ENCODE results near the gene RGS19.

The RGS19 gene

DNA sequence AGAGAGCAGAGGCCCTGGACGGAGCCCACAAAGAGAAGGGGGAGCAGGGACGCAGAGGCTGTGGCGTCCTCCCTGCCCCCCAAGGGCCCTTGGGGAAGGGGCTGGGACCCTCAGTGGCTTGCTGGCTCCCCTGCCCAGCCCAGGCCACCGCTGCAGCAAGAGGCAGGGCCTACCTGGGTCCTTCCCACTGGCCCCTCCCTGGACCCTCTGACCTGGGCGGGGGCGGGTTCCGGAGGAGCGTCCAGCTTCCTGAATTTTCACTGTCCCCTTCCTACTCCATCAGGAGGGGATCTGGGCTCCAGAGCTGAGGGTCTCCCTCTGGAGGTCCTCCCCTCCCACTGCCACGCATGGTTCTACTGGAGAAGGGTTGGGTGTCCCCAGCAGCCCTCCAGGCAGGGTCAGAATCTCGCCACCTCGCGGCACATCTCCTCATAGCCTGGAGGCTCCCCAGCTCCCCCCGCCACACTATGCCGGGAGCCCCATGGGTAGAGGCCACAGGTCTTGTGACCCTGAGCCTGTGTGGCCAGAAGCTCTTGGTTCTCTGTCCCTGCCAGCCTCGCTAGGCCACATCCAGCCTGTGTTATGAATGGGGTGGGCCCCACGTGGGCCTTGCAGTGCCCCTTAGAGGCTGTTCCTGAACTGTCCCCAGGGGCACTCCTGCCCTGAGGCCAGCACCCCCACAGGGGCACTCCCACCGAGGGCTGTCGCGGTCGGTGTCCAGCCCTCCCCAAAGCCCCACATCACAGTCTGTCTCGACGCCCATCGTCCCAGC, 28.9 kb downstream of the RGS19 start:
- H3K4me3 ChIP-seq (ENCODE audit: low read depth, low read length): no peak overlapping the region

DNA sequence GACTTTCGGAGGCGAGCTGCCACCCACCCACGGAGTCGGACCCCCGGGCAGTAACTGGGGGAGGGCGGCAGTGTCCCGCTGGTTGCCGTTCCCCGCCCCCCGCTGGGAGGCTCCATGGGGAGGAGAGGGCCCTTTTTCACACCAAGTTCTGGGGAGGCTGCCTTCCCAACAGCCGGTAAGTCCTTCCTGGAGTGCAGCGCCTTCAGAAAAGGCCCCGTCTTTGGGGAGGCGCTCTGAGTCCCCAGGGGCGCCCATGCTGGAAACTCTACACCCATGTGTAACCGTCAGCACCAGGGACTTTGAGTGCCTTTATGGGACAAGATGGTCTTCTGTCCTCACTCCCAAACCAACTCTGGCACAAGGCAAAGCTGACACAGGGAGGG, 29.4 kb downstream of the RGS19 start:
- peak overlapping the region; percentile 1 for H3K4me3 ChIP-seq (ENCODE audit: low read depth, low read length)

GRCh38 chr20:64049060-64049877, 30.0 kb downstream of the RGS19 start, which contains the start of gene SOX18:
TSS of gene SOX18 (minus strand) at chr20:64049639. CDS start at chr20:64049516, 123 bp downstream.
- peak within 1 kb of the TSS; percentile 13 for H3K4me3 ChIP-seq (ENCODE audit: low read depth, low read length)

- H3K4me3 ChIP-seq (ENCODE audit: low read depth, low read length): peak overlapping the region; percentile 17
Measured at GRCh38 chr20:64048402-64049044, 30.8 kb downstream of the RGS19 start.

DNA sequence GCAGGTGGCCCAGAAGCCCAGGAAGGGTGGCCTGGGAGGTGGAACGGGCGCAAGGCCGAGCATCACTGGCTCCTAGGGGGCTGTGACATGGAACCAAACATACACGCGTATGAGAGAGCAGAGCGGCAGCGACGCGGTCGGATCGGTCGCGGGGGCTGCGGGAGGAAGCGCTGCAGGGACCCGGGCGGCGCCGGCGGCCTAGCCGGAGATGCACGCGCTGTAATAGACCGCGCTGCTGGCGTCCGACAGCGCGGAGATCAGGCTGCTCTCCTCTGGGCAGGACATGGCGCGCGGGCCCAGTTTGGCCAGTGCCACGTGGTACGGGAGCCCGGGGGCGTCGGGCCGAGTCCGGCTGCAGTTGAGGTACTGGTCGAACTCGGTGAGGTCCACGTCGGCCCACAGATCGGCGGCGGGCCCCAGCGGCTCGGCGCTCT, 31.3 kb downstream of the RGS19 start:
- peak overlapping the region; percentile 17 for H3K4me3 ChIP-seq (ENCODE audit: low read depth, low read length)

GRCh38 chr20:64047046-64047389, 32.3 kb downstream of the RGS19 start:
- no peak overlapping the region for H3K4me3 ChIP-seq (ENCODE audit: low read depth, low read length)

- H3K4me3 ChIP-seq (ENCODE audit: low read depth, low read length): no peak overlapping the region
Measured at GRCh38 chr20:64045346-64046011, 33.8 kb downstream of the RGS19 start.

DNA sequence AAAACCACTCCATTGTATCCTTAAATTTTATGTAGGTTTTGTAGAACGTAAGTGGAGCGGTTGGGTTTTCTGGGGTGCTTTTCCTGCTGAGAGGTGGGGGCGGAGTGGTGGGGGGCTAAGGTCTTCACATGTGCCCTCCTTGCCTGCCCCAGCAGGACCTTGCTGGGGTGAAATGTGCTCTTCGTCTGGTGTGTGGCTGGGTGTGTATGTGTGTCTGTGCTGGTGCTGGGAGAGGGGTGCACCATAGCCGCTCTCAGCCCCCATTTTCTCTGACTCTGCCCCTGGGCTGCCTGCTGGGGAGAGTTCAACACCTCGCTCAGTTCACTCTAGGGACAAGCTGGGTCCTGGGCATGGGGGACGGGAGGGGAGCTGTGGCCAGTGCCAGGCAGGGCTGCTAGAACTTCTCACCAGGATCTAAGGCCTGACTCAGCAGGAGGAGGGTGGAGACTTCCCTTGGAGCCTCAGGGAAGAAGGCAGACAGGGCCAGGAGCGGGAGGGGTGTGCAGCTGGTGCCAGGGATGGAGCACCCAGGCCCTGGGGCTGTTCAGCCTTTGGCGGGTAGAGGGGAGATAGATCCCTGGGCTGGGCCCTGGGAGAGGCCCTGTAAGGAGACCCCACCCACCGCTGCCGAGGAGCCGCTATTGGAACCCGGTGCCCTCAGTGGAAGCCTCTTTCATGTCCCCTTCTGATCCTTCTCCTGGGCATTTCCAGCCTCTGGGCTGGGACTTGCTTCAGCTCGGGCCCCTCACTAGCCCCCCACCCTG, 34.7 kb downstream of the RGS19 start:
- H3K4me3 ChIP-seq (ENCODE audit: low read depth, low read length): no peak overlapping the region

DNA sequence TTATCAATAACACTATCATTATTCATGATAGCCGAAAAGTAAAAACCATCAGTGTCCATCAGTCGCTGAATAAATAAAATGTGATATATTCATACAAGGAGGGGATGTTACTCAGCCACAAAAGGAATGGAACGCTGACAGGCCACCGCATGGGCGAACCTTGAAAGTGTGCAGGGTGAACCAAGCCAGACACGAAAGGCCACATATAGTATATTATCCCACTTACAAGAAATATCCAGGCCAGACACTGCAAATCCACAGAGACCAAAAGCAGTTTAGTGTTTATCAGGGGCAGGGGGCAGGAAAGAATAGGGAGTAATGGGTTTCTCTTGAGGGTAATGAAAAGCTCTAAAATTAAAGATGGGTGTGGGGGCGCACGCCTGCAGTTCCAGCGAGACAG, 35.5 kb downstream of the RGS19 start:
- no peak overlapping the region for H3K4me3 ChIP-seq (ENCODE audit: low read depth, low read length)

GRCh38 chr20:64042054-64042781, 37.1 kb downstream of the RGS19 start:
- peak overlapping the region; percentile 39 for H3K4me3 ChIP-seq (ENCODE audit: low read depth, low read length)

GRCh38 chr20:64041781-64042053, 37.6 kb downstream of the RGS19 start:
- no peak overlapping the region for H3K4me3 ChIP-seq (ENCODE audit: low read depth, low read length)

- H3K4me3 ChIP-seq (ENCODE audit: low read depth, low read length): no peak overlapping the region
Measured at GRCh38 chr20:64041040-64041780, 38.1 kb downstream of the RGS19 start.

DNA sequence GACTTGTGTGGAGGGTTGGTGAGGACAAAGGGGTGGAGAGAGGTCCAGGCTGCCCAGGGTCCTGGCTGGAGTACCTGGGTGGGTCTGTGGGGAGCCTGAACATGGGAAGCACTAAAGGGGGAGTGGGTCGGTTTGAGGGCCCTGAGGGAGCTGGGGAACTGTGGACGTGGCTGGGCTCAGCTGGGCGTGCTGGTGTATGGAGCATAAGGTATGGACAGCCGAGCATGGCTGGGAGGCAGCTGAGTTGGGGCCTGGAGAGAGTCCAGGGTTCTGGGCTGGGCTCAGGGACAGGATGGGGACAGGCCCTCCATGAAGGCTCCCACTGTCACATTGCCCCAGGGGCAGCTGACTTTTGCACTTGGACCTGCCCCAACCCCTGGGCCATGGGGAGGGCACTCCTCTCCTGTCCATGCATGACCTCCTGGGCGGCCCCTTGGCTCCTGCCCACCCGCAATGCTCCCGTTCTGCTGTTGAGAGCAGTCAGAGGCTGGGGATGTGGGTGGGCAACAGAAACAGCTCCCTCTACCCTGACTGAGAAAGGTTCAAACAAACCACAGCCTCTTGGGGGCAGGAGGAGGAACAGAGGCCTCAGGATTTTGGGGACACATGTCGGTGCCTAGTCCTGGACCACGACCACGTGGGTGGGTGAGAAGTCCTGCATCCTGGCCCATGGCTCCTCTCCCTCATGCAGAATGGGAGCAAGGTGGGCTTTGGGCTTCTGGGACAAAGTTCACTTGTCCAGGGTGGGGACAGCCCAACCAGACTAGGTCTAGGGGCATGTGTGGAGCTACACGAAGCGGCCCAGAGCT, 38.9 kb downstream of the RGS19 start:
- no peak overlapping the region for H3K4me3 ChIP-seq (ENCODE audit: low read depth, low read length)

DNA sequence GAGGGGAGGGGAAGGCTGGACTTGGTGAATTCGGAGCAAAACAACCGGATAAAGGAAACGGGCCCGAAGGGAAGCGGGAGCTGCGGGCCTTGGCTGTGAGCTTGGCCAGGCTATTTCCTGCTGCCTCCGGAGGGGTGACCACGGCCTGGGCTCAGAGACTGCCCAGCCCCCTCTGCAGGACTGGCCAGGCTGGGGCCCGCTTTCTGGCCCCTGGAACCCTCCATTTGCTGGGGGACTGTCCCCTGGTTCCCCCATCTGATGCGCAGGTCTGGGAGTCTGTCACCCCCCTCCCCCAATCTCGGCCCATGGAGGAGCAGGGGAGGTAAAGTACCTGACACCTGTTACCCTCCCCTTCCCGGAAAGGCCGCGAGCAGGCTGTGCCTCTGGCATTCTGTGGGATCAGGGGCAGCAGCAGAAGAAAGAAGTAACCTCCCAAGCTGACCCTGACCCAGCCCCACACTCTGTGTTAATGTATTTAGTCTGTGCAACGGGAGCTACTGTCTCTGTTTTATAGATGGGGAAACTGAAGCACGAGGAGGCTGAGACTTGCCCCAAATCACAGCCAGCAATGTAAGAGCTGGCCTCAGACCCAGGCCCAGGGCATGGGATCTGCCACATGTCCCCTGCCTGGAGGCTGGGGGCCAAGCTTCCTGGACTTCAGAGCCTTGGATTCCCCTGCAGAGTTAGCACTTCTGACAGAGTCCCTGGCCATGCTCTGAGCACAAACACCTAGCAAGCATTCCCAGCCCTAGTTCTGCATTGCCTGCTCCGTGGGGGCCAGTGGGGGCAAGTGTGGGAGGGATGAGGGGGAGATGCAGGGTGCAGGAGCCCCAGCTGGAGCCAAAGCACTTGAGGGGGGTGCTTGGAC, 39.8 kb downstream of the RGS19 start:
- H3K4me3 ChIP-seq (ENCODE audit: low read depth, low read length): peak overlapping the region; percentile 43

DNA sequence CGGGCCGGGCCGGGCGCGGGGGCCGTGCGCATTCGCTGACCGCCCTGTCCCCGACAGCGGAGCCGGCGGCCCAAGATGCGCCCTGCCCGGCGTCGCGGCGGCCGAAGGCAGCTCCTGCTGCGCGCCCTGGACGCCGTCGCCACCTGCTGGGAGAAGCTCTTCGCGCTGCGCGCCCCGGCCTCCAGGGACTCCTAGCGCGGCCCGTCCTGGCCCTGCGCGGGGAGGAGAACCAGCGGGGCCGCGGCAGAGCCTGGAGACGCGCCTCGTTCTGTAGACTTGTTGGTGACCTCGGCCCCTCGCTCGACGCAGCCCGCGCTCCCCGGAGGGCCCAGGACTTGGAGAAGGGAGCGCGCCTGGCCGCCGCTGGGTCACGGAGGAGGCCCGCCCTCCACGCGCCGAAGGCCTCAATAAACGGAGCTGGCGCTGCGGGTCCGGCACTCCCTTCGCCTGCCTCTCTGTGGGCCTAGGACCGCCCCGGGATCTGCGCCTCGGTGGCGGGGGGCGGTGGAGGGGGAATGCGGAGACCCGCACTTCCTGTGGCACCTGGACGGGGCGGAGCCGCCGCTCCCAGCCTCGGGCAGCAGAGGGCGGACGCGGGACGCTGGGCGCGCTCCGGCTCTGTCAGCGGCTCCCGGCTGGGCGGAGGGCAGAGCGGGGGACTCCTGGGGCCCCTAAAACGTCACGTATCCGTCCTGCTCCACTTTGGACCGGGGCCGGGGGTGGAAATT, 40.6 kb downstream of the RGS19 start:
- H3K4me3 ChIP-seq (ENCODE audit: low read depth, low read length): peak overlapping the region; percentile 43

DNA sequence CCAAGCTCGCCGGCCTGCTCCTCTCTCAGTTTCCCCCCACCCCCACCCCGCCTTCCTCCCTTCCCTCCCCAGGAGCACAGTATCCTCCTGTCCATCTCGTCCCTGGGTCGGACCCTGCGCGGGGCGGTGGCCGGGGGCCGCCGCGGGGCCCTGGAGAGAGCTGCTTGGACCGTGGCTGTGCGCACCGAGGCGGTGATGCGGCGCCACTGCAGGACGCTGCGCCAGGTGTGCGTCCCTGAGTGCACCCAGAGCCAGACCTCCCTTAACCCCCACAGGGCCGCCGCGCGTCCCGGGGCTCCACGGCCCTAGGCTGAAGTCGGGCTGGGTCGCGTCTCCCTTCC, 41.1 kb downstream of the RGS19 start:
- H3K4me3 ChIP-seq (ENCODE audit: low read depth, low read length): peak overlapping the region; percentile 43

Data from iPS-11a (cell line).